Neural crest cell (in vitro differentiated cells): Measurements from ENCODE around the gene SDHAF2. TPM values are rescaled to one million over a fixed set of nuclear protein-coding genes. Genes with fewer than 3 reads are reported as not detected.
A peak's percentile ranks its signal among the peaks of the same experiment; 100 is the strongest.

Experiments
- DNase-seq: peaks from one replicate; pipeline ENCODE4 v3.0.0; 2021; ENCODE audit warnings: low read depth, mixed read lengths, low spot score
- H3K27ac Mint-ChIP-seq: one replicate; pipeline ENCODE4 v1.8.0; 2021; ENCODE audit warnings: mild to moderate bottlenecking, mixed read lengths; ENCODE audit not compliant: unreplicated experiment
- H3K27me3 Mint-ChIP-seq: 2 replicates; pipeline ENCODE4 v1.8.0; 2021; ENCODE audit warnings: low read depth, mild to moderate bottlenecking, mixed read lengths
- H3K36me3 Mint-ChIP-seq: 2 replicates; pipeline ENCODE4 v1.8.0; 2021; ENCODE audit warnings: low read depth, mild to moderate bottlenecking, mixed read lengths
- H3K4me1 Mint-ChIP-seq: 2 replicates; pipeline ENCODE4 v1.8.0; 2021; ENCODE audit warnings: mixed read lengths
- H3K4me3 Mint-ChIP-seq: one replicate; pipeline ENCODE4 v1.8.0; 2021; ENCODE audit warnings: mild to moderate bottlenecking, mixed read lengths
- H3K9me3 Mint-ChIP-seq: 2 replicates; pipeline ENCODE4 v1.8.0; 2021; ENCODE audit warnings: mixed read lengths
- total RNA-seq: library from RNA; stranded (reverse); gene quantifications from 2 replicates; pipeline ENCODE4 v1.2.1, GENCODE V29; 2021
- TF ChIP-seq, protein P1 (sequence below): fragments of 200-600 bp; sonication (generic); conservative IDR thresholded peaks from 2 replicates; pipeline ENCODE4 v1.5.0; 2021; ENCODE audit warnings: antibody characterized with exemption, mild to moderate bottlenecking

Gene SDHAF2
- total RNA-seq, 1 donor from 2014 or later, result 35.0 TPM

GRCh38 chr11:61414547-61414946, 15.4 kb upstream of the SDHAF2 start:
- no peaks in the 10 kb centered on the region for H3K4me1 Mint-ChIP-seq
- no peak for DNase-seq
- TF ChIP-seq, protein P1, sequence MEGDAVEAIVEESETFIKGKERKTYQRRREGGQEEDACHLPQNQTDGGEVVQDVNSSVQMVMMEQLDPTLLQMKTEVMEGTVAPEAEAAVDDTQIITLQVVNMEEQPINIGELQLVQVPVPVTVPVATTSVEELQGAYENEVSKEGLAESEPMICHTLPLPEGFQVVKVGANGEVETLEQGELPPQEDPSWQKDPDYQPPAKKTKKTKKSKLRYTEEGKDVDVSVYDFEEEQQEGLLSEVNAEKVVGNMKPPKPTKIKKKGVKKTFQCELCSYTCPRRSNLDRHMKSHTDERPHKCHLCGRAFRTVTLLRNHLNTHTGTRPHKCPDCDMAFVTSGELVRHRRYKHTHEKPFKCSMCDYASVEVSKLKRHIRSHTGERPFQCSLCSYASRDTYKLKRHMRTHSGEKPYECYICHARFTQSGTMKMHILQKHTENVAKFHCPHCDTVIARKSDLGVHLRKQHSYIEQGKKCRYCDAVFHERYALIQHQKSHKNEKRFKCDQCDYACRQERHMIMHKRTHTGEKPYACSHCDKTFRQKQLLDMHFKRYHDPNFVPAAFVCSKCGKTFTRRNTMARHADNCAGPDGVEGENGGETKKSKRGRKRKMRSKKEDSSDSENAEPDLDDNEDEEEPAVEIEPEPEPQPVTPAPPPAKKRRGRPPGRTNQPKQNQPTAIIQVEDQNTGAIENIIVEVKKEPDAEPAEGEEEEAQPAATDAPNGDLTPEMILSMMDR, result no peak
- H3K36me3 Mint-ChIP-seq, result peaks cover 37% of the 10 kb centered on the region
- H3K4me3 Mint-ChIP-seq, result no peak overlapping the region
- no peaks in the 10 kb centered on the region for H3K9me3 Mint-ChIP-seq
- H3K27ac Mint-ChIP-seq, result no peak overlapping the region
- H3K27me3 Mint-ChIP-seq, result no peaks in the 10 kb centered on the region

GRCh38 chr11:61415381-61415780, 14.5 kb upstream of the SDHAF2 start:
- no peak overlapping the region for H3K27ac Mint-ChIP-seq
- no peak overlapping the region for H3K4me3 Mint-ChIP-seq
- DNase-seq, result no peak
- no peaks in the 10 kb centered on the region for H3K27me3 Mint-ChIP-seq
- TF ChIP-seq, protein P1, result no peak
- H3K4me1 Mint-ChIP-seq, result no peaks in the 10 kb centered on the region
- H3K36me3 Mint-ChIP-seq, result peaks cover 40% of the 10 kb centered on the region
- H3K9me3 Mint-ChIP-seq, result no peaks in the 10 kb centered on the region

- no peaks in the 10 kb centered on the region for H3K9me3 Mint-ChIP-seq
- DNase-seq, result no peak
- TF ChIP-seq, protein P1, result no peak
- H3K27ac Mint-ChIP-seq, result no peak overlapping the region
- H3K36me3 Mint-ChIP-seq, result peaks cover 32% of the 10 kb centered on the region
- H3K4me1 Mint-ChIP-seq, result no peaks in the 10 kb centered on the region
- no peak overlapping the region for H3K4me3 Mint-ChIP-seq
- no peaks in the 10 kb centered on the region for H3K27me3 Mint-ChIP-seq
Observed at GRCh38 chr11:61416941-61417340, 13.0 kb upstream of the SDHAF2 start.

DNA sequence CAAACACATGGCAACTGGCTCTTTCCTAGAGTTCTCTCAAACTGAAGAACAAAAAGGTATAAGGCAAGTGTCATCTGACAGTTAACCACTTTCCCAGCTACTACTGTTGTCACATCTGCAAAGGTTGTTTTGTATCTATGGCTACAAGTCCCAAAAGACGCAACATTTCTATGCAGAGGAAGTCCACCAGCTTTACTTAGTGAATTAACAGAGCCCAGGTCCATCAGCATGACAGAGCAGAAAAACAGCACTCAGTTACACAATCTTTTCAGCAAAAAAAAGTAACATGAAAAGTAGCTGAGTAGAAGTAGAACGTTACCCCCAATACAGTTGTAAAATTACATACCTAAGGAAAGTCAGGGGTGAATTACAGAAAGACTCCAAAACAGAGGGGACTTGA, 12.3 kb upstream of the SDHAF2 start:
- no peak overlapping the region for H3K27ac Mint-ChIP-seq
- TF ChIP-seq, protein P1, result no peak
- no peak overlapping the region for H3K4me3 Mint-ChIP-seq
- H3K9me3 Mint-ChIP-seq, result no peaks in the 10 kb centered on the region
- H3K27me3 Mint-ChIP-seq, result no peaks in the 10 kb centered on the region
- DNase-seq, result no peak
- no peaks in the 10 kb centered on the region for H3K4me1 Mint-ChIP-seq
- H3K36me3 Mint-ChIP-seq, result peaks cover 33% of the 10 kb centered on the region

- DNase-seq, result no peak
- H3K36me3 Mint-ChIP-seq, result peaks cover 34% of the 10 kb centered on the region
- H3K27ac Mint-ChIP-seq, result no peak overlapping the region
- H3K4me1 Mint-ChIP-seq, result no peaks in the 10 kb centered on the region
- no peak overlapping the region for H3K4me3 Mint-ChIP-seq
- H3K27me3 Mint-ChIP-seq, result no peaks in the 10 kb centered on the region
- H3K9me3 Mint-ChIP-seq, result no peaks in the 10 kb centered on the region
- TF ChIP-seq, protein P1, result no peak
Observed at GRCh38 chr11:61418136-61418535, 11.8 kb upstream of the SDHAF2 start.

GRCh38 chr11:61422226-61422625, 7.7 kb upstream of the SDHAF2 start:
- Mint-ChIP-seq H3K27ac (no peak overlapping the region), H3K4me3 (peak overlapping the region; percentile 38), H3K4me1 (peaks cover 3% of the 10 kb centered on the region), H3K9me3 (no peaks in the 10 kb centered on the region), H3K36me3 (peaks cover 25% of the 10 kb centered on the region), H3K27me3 (no peaks in the 10 kb centered on the region)
- no peak for DNase-seq
- TF ChIP-seq, protein P1, result no peak
